ENCODE measurements around the gene FXYD2.

DNA sequence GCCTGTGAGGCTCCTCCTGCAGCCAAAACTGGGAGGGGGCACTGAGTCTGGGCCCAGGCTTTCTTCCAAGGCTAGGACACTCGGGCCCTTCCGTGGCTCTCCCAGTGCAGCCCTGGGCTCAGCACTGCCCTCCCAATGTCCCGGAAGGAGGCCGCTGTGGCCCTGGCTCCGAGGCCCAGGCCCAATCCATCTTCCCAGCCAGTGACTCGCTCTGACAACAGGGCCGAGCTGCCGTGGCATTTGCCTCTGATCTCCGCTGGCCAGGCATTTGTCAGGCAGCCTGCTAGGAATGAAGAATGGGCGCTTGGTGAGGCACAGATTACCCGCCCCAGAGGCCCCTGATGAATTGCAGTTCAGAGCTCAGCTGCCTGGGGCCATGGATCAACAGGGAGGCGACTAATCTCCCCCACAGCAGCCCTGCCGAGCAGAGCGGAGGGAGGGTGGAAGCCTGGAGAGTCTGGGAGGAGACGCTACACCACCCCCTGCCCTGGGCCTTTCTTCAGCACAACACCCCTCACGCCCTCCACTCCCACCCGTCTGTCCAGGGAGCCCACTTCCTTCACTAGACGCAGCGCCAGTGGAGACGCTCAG is 8.3 kb downstream of the FXYD2 start:
- no peak for TF ChIP-seq EZH2 (IDR thresholded peaks at IDR 0.05; ENCODE audit: insufficient read depth, poor library complexity, severe bottlenecking)
- TF ChIP-seq EZH2phosphoT487 (IDR thresholded peaks at IDR 0.05; ENCODE audit: insufficient read depth, low read depth) = no peak

All from GM23248 (cell line).